Peyer's patch (tissue), 4 donors: Measurements from ENCODE around the gene ZNF516.

Source experiments
- CTCF ChIP-seq, 6 experiments: fragments of 450-650 bp in 4 of 6; fragments of 200-600 bp in 2 of 6; sonication (generic) in 1 of 6; IDR thresholded peaks; one replicate each; pipeline ENCODE4 v1.5.1; 2017 to 2019; ENCODE audit warnings: antibody characterized with exemption in 6 of 6, mild to moderate bottlenecking in 3 of 6, moderate library complexity in 1 of 6
- POLR2A ChIP-seq, 2 donors: fragments of 450-650 bp; IDR thresholded peaks; one replicate each; pipeline ENCODE4 v1.5.1; 2017; ENCODE audit warnings: antibody characterized with exemption in 2 of 2, mild to moderate bottlenecking in 2 of 2, moderate library complexity in 2 of 2

- no peak for TF ChIP-seq CTCF (IDR thresholded peaks at IDR 0.05)
- no peak for TF ChIP-seq POLR2A (IDR thresholded peaks at IDR 0.05)
These were observed 43.8 kb upstream of the ZNF516 start for GRCh38 chr18:76538846-76539245.
